NK-92 (cell line): ENCODE results near the gene RBFOX1.

Experiments
- DNase-seq: peaks from one replicate; lab custom pipeline; 2025; ENCODE audit not compliant: unreplicated experiment; lab: John Stamatoyannopoulos, UW

Gene RBFOX1

DNA sequence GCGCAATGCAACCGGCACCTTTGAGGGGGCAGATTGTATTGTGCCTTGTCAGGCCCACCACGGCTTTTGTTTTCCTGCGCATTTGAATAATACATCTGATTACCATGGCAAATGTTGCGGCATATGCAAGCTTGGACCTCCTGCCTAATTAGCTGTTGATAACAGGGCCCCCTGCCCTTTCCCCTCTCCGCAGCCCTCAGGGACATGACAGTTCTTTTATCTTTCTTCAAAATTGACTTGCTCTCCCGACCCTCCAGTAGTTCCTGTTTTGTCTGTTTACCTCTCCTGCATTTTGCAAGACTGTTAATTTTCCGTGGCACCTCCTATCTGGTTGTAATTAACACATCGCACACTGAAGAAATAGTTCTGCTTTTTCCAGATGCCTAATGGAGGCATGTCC, 86.8 kb downstream of the RBFOX1 start:
- DNase-seq: no peak

- DNase-seq: no peak
Measured at GRCh38 chr16:7420079-7420478, 87.4 kb downstream of the RBFOX1 start.

- no peak for DNase-seq
Measured at GRCh38 chr16:7420843-7421242, 88.2 kb downstream of the RBFOX1 start.

GRCh38 chr16:7421578-7421977, 88.9 kb downstream of the RBFOX1 start:
- no peak for DNase-seq

GRCh38 chr16:7422036-7422888, 89.6 kb downstream of the RBFOX1 start:
- DNase-seq: no peak

DNA sequence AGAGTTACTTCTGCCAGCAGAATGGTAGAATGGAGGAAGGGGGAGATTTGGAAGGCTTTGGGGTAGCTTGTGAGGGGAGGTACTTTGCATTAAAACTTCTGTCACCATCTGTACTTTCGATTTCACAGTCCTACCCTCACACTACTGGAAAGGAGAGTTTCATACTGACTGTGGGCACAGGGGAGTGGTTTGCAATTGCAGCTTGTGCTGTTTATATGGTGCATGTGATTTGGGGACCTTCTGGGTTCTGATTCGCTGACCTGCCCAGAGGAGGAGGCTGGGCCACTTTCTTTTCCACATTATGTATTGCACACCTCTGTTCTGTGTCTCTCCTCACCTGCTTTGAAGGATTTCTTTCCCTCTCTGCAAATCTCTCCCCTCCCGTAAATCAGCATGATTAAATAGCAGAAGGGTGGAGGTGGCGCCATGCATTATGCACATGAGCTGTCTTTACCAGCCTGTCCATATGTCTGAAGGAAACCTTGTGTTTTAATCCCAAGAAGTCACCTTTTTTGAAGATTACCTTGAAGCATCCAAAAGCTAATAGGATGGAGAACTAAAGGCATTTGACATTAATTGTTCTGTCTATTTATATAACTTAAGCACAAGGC, 90.9 kb downstream of the RBFOX1 start:
- no peak for DNase-seq

GRCh38 chr16:7426161-7426560, 93.5 kb downstream of the RBFOX1 start:
- no peak for DNase-seq

DNA sequence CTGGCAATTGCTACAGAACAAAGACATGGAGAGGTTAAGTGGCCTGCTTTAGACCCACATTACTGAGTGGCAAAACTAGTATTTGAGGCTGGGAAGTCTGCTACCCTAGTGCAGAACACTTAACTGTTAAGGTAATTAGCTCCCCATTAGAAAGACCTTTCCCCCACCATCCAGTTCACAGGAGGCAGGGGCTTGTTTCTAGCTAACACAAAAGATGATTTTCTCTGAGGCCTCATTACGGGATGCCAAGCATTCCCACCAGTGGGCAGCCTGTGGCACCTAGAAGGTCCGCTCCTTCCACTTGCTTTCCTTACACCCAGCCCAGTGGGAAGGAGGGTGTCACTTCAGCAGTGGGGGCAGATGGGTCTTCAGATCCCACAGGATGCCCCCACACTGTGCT, 99.1 kb downstream of the RBFOX1 start:
- no peak for DNase-seq

DNA sequence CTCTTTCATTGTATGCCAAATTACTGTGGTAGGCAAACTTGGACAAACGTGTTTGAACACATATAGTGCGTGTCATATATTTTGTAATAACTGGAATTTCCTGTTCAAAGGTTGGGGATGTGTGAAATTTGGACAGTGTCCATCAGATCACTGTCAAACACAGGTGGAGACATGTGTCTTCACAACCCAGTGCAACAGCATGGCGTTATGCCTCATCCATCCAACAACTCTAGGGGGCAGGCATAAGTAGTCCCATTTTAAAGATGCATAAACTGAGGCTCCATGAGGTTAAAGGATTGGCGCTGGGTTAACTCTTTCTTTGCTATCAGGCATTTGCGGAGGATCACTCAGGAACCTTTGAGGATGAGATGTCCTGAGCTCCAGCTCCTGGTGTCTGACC, 103.7 kb downstream of the RBFOX1 start:
- no peak for DNase-seq

- no peak for DNase-seq
Measured at GRCh38 chr16:7437135-7437804, 104.6 kb downstream of the RBFOX1 start.

DNA sequence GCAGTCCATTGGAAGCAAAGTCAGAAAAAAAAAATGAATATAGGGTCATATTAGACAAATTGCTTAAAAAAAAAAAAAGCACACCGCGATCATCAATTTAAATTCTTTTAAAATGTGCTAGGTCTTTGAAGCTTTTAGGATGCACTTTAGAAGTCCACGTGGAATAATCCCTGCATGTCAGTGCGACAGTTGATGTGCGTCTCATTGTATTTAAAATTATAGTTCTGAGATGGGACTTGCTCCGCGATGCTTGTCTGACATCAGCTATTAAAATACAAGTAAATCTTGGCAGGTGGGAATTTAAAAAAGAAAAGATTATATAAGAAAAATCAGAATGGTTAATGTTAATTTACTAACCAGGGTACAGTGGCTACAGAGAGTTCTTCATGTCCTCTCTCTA, 105.2 kb downstream of the RBFOX1 start:
- DNase-seq: no peak

GRCh38 chr16:7438601-7439000, 106.0 kb downstream of the RBFOX1 start:
- no peak for DNase-seq

- no peak for DNase-seq
Measured at GRCh38 chr16:7439518-7439917, 106.9 kb downstream of the RBFOX1 start.

DNA sequence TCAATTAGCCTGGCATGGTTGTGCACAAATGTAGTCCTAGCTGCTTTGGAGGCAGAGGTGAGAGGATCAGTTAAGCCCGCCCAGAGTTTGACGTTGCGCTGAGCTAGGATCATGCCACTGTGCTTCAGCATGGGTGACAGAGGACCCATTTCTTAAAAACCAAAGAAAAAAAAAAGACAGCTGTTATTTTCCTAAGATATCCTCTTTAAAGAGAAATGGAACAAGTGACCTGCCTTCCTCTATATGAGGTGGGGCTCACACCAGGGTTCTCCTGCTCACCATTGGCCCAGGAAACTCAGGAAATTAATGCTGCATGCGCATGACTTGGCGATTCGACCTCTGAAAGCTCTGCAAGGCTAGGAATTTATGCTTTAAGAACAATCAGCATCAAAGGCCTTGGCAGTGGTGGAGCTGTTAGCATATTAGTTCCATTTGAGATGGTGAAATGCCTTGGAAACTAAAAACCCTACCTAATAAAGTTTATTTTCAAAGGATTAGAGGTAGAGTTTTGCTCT, 108.3 kb downstream of the RBFOX1 start:
- no peak for DNase-seq

- no peak for DNase-seq
Measured at GRCh38 chr16:7442050-7442449, 109.4 kb downstream of the RBFOX1 start.

GRCh38 chr16:7443142-7443541, 110.5 kb downstream of the RBFOX1 start:
- DNase-seq: no peak

- no peak for DNase-seq
Measured at GRCh38 chr16:7443648-7444365, 111.2 kb downstream of the RBFOX1 start.

- DNase-seq: no peak
Measured at GRCh38 chr16:7449306-7449705, 116.7 kb downstream of the RBFOX1 start.

DNA sequence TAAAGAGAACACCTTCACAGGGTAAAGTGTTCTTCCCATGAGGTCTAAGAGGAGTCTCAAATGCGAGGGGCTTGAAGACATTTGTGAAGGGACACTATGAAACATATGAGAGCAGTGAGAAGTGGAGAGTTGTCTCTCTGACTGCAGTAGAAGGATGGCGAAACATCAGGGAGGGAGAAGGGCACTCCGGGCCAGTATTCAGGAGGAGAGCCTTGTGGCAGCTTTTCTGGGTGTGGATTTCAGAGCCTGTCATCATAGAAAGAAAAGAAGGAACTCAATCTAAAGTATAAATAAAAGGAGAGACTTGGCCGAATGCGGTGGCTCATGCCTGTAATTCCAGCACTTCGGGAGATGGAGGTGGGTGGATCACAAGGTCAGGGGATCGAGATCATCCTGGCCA, 117.2 kb downstream of the RBFOX1 start:
- no peak for DNase-seq

GRCh38 chr16:7450440-7450839, 117.8 kb downstream of the RBFOX1 start:
- no peak for DNase-seq

DNA sequence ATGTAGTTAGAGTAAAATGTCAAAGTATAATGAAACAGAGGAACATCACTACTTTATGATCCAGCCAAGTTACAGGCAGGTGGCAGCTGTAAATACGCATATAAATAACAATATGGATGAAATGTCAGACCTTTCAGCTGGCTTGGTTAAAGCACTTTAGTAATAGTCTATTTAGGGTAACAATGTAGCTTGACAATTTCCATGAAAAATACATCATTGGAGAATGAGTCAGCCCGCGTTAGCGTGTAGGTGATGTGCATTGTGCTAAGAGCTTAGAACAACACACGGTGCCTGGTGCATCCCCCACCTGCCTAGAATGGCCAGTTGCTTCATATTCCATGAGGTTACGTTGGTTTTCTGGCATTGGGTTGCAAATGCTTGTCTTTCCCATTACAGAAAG, 119.4 kb downstream of the RBFOX1 start:
- DNase-seq: no peak
